ENCODE results near the gene GRIK4.
"Not testable (repeated sequence)": the region's sequence is repeated elsewhere in the genome, so short reads cannot be mapped to it uniquely, and the experiment has no call there.

The GRIK4 gene

DNA sequence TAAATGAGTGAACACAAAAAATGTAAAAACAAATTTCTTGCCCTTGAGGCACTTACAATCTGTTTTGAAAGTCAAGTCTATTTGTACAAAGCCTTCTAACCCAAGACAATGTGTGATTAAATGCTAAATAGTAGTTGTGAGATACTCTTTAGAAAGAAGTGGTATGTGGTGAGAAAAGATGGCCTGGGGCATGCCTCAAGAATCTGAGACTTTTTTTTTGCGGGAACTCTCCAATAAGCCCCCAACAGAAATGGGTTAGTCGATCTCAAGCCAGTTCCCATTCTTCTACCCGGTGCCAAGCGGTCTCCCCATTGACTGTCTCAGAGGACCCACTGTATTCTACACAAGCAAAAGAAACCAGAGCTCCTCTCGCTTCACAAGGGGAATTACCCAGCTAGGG lies 485.4 kb downstream of the GRIK4 start:
- no peak overlapping the region for H3K9ac ChIP-seq (ENCODE audit: low read depth, low read length)
- H3K9me3 ChIP-seq (ENCODE audit: control insufficient read depth, insufficient read depth, low read length) = no peaks in the 10 kb centered on the region
- H3K36me3 ChIP-seq (ENCODE audit: insufficient read depth, low read length) = no peaks in the 10 kb centered on the region
- peaks cover 8% of the 10 kb centered on the region for H3K4me1 ChIP-seq (ENCODE audit: insufficient read depth, low read length)

DNA sequence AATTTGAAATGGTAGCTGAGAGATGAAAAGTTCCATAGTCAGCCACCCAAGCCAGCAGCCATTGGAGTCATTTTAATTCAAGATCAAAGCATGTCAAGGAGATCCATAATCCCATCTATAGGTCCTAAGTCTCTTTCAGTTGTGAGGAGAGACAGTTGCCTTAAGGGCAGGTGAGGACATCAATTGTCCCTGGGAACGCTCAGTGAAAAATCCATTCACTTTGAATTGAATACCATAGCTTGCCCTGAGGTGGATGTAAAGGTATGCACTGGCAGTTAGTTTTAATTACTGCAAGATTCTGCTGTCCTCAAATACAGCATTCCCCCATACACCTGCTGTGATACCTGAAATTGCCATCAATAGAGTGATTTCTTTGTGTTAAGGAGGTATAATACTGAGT lies 487.0 kb downstream of the GRIK4 start:
- H3K36me3 ChIP-seq (ENCODE audit: insufficient read depth, low read length) = no peaks in the 10 kb centered on the region
- H3K4me1 ChIP-seq (ENCODE audit: insufficient read depth, low read length) = peaks cover 16% of the 10 kb centered on the region
- no peak overlapping the region for H3K9ac ChIP-seq (ENCODE audit: low read depth, low read length)
- H3K9me3 ChIP-seq (ENCODE audit: control insufficient read depth, insufficient read depth, low read length) = no peaks in the 10 kb centered on the region

DNA sequence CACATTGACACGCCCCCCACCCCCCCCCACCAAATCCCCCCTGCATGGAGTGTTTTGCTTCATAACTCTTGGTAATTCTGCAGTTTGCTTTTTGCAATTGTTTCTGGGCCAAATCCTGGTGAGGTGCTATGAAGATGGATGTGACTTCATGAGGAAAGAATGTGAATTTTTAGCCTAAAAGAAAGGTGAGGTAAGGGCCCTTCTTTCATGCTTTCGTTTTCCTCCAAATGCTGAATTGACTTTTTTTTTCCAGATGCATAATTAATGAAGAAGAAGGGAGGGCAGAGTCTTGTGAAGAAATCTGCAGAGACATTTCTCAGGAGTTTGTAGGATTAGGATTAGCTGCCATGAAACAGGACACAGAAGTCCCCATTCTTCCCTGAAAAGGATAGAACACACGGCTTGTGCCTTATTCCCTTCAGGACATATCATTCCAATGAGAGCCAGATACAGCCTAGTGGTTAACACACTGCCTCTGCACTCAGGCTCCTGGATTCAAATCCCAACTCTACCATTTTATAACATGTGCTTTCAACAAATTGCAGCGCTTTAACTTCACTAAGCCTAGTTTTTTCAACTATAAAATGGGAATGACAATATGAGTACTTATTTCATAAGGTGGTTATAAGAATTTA lies 492.8 kb downstream of the GRIK4 start:
- no peaks in the 10 kb centered on the region for H3K36me3 ChIP-seq (ENCODE audit: insufficient read depth, low read length)
- H3K9me3 ChIP-seq (ENCODE audit: control insufficient read depth, insufficient read depth, low read length) = no peaks in the 10 kb centered on the region; the same call in 1 of the 2 replicates
- no peak overlapping the region for H3K9ac ChIP-seq (ENCODE audit: low read depth, low read length)
- peaks cover 11% of the 10 kb centered on the region; the same call in 1 of the 2 replicates for H3K4me1 ChIP-seq (ENCODE audit: insufficient read depth, low read length)

DNA sequence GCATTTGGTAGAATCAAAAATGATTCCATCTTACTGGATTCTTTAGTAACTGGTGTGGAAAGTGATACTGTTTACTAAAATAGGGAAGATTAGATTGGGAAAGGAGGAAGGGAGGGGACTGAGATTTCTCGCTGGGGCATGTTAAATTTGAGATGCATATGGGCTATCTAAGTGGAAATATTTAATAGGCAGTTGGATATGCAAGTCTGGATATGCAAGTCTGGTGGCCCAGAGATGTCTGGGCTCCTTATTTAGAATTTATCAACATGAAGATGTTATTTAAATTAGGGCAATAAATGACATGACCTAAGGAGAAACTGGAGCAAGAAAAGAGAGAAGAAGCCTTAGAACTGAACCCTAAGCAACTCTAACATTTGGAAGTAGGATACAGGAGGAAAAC lies 495.4 kb downstream of the GRIK4 start:
- Histone ChIP-seq H3K36me3 (ENCODE audit: insufficient read depth, low read length) (no peaks in the 10 kb centered on the region), H3K4me1 (ENCODE audit: insufficient read depth, low read length) (peaks cover 11% of the 10 kb centered on the region; the same call in 1 of the 2 replicates), H3K9me3 (ENCODE audit: control insufficient read depth, insufficient read depth, low read length) (no peaks in the 10 kb centered on the region; the same call in 1 of the 2 replicates), H3K9ac (ENCODE audit: low read depth, low read length) (no peak overlapping the region)

DNA sequence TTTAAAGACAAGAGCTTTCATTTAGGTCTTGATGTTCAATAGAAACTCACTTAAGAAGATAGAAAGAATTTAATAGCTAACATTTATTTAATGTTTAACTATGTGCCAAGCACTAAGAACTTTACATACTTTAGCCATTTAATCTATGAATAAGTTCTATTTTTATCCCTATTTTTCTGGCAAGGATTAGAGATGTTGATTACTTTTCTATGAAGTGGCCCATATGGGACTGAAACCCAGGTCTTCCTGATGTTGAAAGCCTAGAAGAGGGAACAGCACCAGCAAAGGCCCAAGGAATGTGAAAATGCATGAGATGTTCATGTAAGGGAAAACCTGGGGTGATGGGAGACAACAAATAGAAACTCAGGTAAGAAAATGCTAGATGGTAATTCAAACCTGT lies 497.0 kb downstream of the GRIK4 start:
- Histone ChIP-seq H3K36me3 (ENCODE audit: insufficient read depth, low read length) (no peaks in the 10 kb centered on the region), H3K4me1 (ENCODE audit: insufficient read depth, low read length) (peaks cover 8% of the 10 kb centered on the region), H3K9ac (ENCODE audit: low read depth, low read length) (no peak overlapping the region), H3K9me3 (ENCODE audit: control insufficient read depth, insufficient read depth, low read length) (no peaks in the 10 kb centered on the region; the same call in 1 of the 2 replicates)

DNA sequence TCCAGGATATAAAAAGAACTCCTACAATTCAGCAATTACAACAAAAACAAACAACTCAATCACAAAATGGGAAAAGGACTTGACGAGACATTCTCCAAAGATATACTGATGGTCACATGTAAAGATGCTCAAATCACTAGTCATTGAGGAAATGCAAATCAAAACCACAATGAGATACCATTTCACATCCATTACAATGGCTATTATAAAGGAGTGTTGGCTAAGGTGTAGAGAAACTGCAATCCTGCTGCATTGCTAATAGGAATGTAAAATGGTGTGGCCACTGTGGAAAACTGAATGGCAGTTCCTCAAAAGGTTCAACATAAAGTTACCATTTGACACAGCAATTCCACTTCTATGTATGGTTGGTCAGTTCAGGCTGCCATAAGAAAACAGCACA lies 500.5 kb downstream of the GRIK4 start:
- Histone ChIP-seq H3K4me1 (ENCODE audit: insufficient read depth, low read length) (peaks cover 5% of the 10 kb centered on the region), H3K9me3 (ENCODE audit: control insufficient read depth, insufficient read depth, low read length) (no peaks in the 10 kb centered on the region; the same call in 1 of the 2 replicates), H3K36me3 (ENCODE audit: insufficient read depth, low read length) (no peaks in the 10 kb centered on the region), H3K9ac (ENCODE audit: low read depth, low read length) (no peak overlapping the region)

DNA sequence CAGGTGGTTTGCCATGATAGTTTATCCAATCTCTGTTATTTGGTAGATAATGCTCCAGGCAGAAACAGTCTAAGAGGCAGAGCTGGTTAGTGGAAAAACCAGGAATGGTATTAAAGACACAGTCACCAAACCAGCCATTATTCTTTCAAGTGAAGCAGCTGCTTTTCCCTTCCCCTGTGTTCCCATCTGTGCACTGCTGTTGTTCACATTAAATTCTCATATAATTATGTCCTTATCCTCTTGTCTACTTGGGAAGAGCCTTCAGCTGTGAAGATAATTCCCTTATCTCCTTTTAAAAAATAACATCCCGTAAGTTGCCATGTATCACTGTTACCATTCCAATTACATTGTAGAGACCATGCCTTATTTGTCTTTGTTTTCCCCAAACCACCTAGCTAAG lies 507.2 kb downstream of the GRIK4 start:
- Histone ChIP-seq H3K9ac (ENCODE audit: low read depth, low read length) (no peak overlapping the region), H3K36me3 (ENCODE audit: insufficient read depth, low read length) (no peaks in the 10 kb centered on the region), H3K4me1 (ENCODE audit: insufficient read depth, low read length) (no peaks in the 10 kb centered on the region), H3K9me3 (ENCODE audit: control insufficient read depth, insufficient read depth, low read length) (no peaks in the 10 kb centered on the region)

DNA sequence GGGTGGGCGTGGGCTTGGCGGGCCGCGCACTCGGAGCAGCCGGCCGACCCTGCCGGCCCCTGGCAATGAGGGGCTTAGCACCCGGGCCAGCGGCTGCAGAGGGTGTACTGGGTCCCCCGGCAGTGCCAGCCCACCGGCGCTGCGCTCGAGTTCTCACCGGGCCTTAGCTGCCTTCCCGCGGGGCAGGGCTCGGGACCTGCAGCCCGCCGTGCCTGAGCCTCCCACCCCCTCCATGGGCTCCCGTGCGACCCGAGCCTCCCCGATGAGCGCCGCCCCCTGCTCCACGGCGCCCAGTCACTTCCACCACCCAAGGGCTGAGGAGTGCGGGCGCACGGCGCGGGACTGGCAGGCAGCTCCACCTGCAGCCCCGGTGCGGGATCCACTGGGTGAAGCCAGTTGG lies 510.2 kb downstream of the GRIK4 start:
- not testable (repeated sequence) for H3K9ac ChIP-seq (ENCODE audit: low read depth, low read length); H3K36me3 ChIP-seq (ENCODE audit: insufficient read depth, low read length); H3K4me1 ChIP-seq (ENCODE audit: insufficient read depth, low read length)

DNA sequence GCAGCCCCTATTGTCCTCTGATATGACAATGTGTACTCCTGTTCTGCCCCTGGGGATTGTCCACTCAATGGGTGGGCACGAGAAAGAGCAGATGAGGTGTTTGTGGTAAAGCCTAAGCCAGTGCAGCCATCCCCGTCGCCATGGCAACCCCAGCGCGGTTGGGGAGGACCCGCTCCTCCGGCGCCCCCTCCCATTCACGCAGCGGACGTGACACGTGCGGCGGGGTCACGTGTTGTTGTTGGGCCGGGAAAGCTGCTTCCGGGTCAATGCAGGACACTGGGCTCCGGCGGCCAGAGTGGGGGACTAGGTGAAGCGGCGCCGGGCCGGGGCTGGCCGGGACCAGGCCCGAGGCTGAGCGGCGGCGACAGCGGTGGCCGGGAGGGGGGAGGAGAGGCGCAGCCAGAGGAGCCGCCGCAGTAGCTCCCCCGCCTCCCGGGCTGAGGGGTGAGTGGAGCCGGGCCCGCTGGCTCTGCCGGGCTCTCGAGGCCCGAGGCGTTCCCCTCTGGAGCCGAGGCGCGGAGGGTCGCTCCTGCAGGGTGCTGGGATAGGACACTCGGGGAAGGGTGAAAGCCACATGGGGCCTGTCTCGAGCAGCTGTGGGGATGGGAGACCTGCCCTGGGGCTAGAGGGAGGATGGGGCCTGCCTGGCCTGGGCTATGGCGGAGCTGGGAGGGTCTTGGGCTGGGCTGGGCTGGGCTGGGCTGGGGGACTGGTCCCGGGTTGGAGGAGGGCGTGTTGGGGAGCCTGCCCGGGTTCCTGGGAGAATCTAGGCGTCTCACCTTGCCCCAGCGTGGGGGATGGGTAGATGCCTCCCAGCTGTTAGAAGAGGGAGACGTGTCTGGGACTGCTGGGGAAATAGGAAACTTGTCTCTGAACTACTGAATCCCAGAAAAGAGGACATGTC lies 512.6 kb downstream of the GRIK4 start, which contains the start of gene TBCEL:
Gene TBCEL (plus strand): TSS at position 255 of the 904 bp plus-strand sequence. CDS start 21,589 bp downstream, outside the sequence.
- H3K36me3 ChIP-seq (ENCODE audit: insufficient read depth, low read length) = no peaks in the 10 kb centered on the region
- no peaks in the 10 kb centered on the region for H3K4me1 ChIP-seq (ENCODE audit: insufficient read depth, low read length)
- peak within 1 kb of the TSS; percentile 85 for H3K9ac ChIP-seq (ENCODE audit: low read depth, low read length)
- no peaks in the 10 kb centered on the region for H3K9me3 ChIP-seq (ENCODE audit: control insufficient read depth, insufficient read depth, low read length)

More for the DNA sequence above, 510.2 kb downstream of the GRIK4 start:
- H3K9me3 ChIP-seq (ENCODE audit: control insufficient read depth, insufficient read depth, low read length) = not testable (repeated sequence)

DNA sequence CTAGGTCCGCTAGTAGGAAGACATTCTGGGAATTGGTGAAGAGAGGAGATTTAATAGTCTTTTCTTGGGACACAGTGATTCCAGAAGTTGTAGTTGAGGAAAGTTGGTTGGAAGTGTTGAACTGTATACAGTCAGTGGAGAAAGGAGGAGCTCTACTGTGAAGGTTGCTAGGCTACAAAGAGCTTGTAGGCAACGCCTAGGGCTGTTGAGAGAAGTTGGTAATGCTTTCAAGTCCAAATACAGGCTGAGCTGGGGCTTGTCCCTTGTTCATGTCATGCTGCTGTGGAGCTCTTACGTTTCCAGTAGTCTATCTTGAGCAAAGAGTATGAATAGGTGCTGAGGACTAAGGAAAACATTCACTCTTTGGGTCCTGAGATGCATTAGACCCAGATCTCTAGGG lies 513.4 kb downstream of the GRIK4 start:
- Histone ChIP-seq H3K36me3 (ENCODE audit: insufficient read depth, low read length) (no peaks in the 10 kb centered on the region), H3K9me3 (ENCODE audit: control insufficient read depth, insufficient read depth, low read length) (no peaks in the 10 kb centered on the region), H3K9ac (ENCODE audit: low read depth, low read length) (peak overlapping the region; percentile 85; the same call in 1 of the 2 replicates), H3K4me1 (ENCODE audit: insufficient read depth, low read length) (no peaks in the 10 kb centered on the region)

DNA sequence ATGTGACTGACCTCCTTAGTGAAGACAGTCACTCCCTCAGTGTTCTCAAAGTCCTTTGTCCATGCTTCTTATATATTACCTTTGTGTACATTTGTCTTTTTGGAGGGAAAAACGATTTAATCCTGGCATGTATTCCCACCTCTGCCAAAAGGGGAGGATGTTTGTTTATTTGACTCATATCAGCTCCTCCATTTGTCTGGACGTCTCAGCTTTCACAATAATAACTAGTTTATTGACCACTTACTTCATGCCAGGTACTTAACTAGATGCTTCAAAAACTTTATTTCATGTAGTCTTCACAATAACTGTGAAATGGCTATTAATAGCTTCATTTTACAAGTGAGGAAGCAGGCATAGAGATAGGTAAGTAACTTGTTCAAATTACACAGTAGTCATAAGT lies 517.6 kb downstream of the GRIK4 start:
- Histone ChIP-seq H3K9me3 (ENCODE audit: control insufficient read depth, insufficient read depth, low read length) (no peaks in the 10 kb centered on the region), H3K4me1 (ENCODE audit: insufficient read depth, low read length) (no peaks in the 10 kb centered on the region), H3K9ac (ENCODE audit: low read depth, low read length) (no peak overlapping the region), H3K36me3 (ENCODE audit: insufficient read depth, low read length) (no peaks in the 10 kb centered on the region)

DNA sequence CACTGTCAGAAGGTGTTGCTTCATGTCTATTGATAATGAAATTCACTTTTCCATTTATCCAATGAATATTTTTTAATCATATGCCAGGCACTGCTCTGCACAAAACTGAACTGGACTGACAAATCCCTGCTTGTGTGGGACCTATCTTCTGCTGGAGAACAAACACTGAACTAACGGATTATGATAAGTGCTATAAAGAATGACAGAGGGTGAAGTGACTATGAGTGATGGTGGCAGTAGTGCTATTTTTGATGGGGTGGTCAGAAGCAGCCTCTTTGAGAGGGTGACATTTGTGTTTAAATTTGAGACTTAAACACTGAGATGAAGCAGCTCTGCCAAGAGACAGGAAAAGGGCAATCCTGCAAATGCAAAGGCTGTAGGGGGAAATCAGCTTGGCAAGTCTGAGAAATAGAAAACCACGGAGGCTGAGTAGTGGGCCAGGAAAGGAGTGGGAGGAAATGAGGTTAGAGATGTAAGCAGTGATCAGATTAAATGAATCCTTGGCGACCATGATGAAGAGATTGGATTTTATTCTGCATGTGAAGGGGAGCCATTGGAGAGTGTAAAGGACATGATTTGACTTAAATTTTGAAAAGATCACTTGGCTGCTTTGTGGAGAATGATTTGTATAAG lies 518.4 kb downstream of the GRIK4 start:
- H3K36me3 ChIP-seq (ENCODE audit: insufficient read depth, low read length) = no peaks in the 10 kb centered on the region
- no peak overlapping the region for H3K9ac ChIP-seq (ENCODE audit: low read depth, low read length)
- no peaks in the 10 kb centered on the region for H3K4me1 ChIP-seq (ENCODE audit: insufficient read depth, low read length)
- no peaks in the 10 kb centered on the region for H3K9me3 ChIP-seq (ENCODE audit: control insufficient read depth, insufficient read depth, low read length)

DNA sequence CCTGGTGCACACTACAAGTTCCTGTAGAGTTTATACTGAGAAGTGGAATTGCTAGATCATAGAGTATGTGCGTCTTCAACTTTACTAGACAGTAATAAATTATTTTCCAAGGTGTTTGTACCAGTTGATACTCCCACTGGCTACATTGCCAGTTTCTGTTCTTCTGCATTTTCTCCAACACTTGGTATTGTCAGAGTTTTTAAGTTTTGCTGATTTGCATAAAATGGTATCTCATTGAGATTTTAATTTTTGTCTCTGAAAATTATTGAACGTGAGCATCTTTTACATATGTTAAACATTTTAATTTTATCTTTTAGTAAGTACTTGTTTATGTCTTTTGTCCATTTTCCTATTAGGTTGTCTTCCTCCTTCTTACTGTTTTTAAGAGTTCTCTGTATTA lies 519.6 kb downstream of the GRIK4 start:
- no peaks in the 10 kb centered on the region for H3K36me3 ChIP-seq (ENCODE audit: insufficient read depth, low read length)
- no peak overlapping the region for H3K9ac ChIP-seq (ENCODE audit: low read depth, low read length)
- H3K4me1 ChIP-seq (ENCODE audit: insufficient read depth, low read length) = peaks cover 2% of the 10 kb centered on the region; the same call in 1 of the 2 replicates
- H3K9me3 ChIP-seq (ENCODE audit: control insufficient read depth, insufficient read depth, low read length) = no peaks in the 10 kb centered on the region

DNA sequence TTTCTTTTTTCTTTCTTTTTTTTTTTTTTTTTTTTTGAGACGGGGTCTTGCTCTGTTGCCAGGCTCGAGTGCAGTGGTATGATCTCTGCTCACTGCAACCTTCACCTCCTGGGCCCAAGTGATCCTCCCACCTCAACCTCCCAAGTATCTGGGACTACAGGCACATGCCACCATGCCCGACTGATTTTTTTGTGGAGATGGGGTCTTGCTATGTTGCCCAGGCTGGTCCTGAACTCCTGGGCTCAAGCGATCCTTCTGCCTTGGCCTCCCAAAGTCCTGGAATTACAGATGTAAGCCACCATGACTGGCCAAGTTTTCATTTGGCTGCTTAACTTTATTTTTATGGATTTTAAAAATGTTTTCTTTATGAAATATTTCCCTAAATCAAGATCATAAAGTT lies 520.1 kb downstream of the GRIK4 start:
- H3K36me3 ChIP-seq (ENCODE audit: insufficient read depth, low read length); H3K9me3 ChIP-seq (ENCODE audit: control insufficient read depth, insufficient read depth, low read length); H3K9ac ChIP-seq (ENCODE audit: low read depth, low read length); H3K4me1 ChIP-seq (ENCODE audit: insufficient read depth, low read length): not testable (repeated sequence)
